Myocyte (in vitro differentiated cells): ENCODE measurements around the gene PCMT1. TPM values are rescaled to one million over a fixed set of nuclear protein-coding genes. Genes with fewer than 3 reads are reported as not detected.
"Not testable (repeated sequence)": the region's sequence is repeated elsewhere in the genome, so short reads cannot be mapped to it uniquely, and the experiment has no call there.

Experiments
- DNase-seq: peaks from one replicate; pipeline ENCODE4 v3.0.0-alpha.2; 2012; ENCODE audit warnings: low read depth
- polyA plus RNA-seq: library from polyadenylated mRNA; unstranded; fragments of >200 nt; gene quantifications from one replicate; pipeline ENCODE4 v1.2.1, GENCODE V29; 2012; ENCODE audit warnings: missing spikeins
- total RNA-seq: library from RNA; depleted of rRNA; stranded (reverse); fragments of >200 nt; gene quantifications from 2 replicates; pipeline ENCODE4 v1.2.3, GENCODE V29; 2014

PCMT1 gene
- total RNA-seq: 114 and 213 TPM in 2 replicates
- 96.1 TPM for polyA plus RNA-seq

DNA sequence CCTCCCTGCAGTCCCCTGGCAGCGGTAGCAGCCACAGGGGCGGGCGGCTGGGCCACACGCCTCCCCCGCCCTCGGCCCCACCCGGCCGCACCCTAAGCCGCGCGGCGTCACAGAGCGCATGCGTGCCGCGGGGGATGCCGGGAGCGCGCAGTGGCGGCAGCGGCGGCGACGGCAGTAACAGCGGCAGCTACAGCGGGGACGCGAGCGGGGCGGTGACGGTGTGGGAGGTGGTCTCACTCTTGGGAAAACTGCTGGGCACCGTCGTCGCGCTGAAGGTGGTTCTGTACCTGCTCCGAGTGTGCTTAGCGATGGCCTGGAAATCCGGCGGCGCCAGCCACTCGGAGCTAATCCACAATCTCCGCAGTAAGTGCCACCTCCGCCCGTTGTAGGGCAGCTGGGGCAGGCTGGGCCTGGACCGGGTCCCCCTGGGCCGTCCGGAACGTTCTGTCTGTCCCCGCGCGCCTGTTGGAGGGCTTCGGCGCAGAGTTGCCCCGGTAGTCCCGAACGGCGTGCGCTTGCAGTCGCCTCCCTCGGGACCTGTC, at the start of gene PCMT1:
Gene PCMT1, plus strand, starts transcription at position 148 of the 542 bp plus-strand sequence. Its CDS starts 161 bp downstream, at position 309.
- peak; percentile 95 for DNase-seq

GRCh38 chr6:149701714-149702113, 47.8 kb upstream of the PCMT1 start:
- no peak for DNase-seq

- DNase-seq: no peak
Observed at GRCh38 chr6:149711711-149712110, 37.8 kb upstream of the PCMT1 start.

- no peak for DNase-seq
Observed at GRCh38 chr6:149714442-149714841, 35.1 kb upstream of the PCMT1 start.

DNA sequence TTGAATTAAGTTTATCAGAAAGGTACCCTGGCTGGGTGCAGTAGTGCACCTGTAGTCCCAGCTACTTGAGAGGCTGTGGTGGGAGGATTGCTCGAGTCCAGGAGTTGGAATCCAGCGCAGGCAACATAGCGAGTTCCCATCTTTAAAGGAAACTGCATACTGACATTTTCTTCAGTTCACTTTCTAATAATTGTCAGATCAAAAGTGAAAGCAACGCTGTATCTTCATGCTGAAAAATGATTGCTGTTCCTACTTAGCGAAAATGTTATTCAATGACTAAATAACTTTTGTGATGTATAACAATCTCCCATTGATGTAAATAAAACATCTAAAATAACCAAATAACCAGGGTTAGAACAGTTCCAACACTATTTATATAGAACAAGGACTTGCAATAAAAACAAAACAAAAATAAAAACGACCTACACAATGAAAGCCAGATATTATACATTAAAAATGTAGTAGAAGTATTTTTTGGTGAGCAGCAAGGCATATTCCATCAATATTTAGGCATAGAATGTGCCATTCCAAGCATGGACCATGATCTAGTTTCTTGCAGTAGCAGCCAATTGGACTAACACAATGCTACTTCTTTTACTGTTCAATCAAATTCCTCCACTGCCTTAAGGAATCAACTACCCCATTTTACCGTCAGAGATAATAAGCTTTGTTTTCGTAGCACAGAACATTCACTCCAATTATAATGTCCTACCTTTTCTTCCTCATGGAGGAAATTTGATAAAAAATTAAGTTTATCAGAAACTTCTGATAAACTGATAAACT, 33.2 kb upstream of the PCMT1 start:
- no peak for DNase-seq

DNA sequence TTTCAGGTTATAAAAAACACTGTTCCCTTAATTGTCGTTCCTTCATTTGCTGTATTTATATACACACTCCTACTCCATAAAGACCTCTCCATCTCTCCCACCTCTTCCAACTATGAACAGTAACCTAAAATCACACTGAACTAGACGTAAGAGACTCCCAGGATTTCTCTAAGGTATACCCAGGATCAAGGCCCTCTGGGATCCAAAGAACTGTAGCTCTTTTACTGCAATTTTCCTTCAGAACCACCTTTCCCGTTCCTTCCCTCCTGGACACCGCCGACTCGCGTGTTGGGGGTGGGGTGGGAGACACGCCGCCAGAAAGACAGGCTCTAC, 32.3 kb upstream of the PCMT1 start:
- no peak for DNase-seq

DNA sequence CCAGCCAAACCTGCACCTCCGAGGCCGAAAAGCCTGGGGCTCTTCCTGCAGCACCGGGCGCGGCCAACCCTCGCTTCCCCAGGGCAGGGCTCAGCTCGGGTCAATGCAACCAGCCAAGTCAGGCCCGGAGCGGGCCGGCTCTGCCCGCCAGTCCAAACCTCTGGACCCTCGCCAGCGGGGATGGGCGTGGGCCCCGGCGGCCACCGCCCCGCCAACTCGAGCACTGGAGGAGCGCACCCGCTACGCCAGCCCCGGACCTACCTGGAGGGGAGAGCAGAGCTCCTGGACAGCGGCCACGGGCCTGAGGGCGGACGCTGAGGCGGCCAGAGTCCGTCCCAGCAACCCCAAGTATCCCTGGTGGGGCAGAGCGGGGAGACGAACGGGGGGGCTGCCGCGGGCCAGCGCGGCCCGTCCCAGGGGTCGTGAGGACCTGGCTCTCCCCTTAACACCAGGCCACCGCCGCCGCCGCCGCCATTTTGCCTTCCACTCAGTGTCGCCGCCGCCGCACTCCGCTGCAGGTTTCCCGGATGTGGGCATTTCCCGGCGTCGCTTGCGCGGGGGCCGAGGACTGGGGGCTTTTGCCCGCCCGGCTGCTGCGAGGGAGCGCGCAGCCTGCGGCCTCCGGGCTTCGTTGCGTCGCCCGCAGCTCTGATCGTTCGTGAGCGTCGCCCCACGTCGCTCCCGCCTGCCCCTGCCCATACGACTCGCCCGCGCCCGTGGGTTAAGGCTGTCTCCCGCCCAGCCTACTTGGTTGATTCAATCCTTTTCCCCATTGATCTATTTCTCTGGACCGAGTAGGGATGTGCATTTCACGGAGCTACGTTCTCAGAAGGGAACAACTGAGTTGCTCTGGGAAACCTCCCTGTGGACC, 31.7 kb upstream of the PCMT1 start, which contains the start of gene LATS1:
Gene LATS1, minus strand, starts transcription at position 514 of the 871 bp plus-strand sequence. CDS start 15,975 bp downstream, outside the sequence.
- DNase-seq: peak; percentile 90

DNA sequence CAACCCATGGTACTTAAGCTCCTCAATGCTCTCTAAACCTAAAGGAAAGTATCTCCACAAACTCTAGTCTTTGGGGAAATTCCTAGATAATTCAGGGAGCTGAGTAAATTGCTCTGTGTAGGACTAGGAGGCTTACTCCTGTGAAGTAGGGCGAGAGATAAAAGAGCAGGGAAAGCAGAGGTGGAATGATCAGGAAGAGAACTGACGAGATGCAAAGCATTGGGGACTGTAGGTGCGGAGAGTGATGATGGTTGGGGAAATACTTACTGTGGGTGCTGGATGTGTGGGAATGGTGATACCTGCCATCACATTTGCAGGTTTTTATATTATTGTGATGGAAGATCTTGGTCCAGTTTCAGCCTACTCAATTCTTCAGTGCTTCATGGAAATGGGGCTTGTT, 30.0 kb upstream of the PCMT1 start:
- no peak for DNase-seq

- DNase-seq: no peak
Observed at GRCh38 chr6:149723262-149723661, 26.3 kb upstream of the PCMT1 start.

DNA sequence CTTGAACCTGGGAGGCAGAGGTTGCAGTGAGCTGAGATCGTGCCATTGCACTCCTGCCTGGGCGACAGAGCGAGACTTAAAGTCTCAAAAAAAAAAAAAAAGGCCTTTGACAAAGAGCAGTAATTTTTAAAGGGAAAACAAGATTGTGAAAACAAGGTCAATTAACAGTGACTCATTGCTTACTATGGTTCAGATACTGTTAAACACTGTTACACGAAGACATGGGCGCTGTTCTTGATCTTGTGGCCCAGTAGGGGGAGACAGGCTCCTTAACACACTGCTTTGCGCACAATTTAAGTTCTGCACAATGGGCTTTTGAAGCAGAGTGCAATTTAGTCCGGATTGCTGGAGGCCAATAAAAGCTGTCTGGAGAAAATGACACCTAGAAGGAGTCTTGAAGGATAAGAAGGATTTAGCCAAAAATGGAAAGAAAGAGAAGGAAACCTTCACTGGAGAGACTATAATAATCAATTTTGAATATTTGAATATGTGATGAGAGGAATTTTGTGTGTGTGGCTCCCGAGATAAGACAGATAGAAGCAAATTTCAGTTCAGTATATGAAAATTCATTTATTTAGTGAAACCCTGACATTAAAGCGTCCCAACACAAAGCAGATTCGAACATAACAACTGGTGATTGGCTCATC, 25.6 kb upstream of the PCMT1 start:
- peak; percentile 43 for DNase-seq

GRCh38 chr6:149725785-149726184, 23.8 kb upstream of the PCMT1 start:
- no peak for DNase-seq

DNA sequence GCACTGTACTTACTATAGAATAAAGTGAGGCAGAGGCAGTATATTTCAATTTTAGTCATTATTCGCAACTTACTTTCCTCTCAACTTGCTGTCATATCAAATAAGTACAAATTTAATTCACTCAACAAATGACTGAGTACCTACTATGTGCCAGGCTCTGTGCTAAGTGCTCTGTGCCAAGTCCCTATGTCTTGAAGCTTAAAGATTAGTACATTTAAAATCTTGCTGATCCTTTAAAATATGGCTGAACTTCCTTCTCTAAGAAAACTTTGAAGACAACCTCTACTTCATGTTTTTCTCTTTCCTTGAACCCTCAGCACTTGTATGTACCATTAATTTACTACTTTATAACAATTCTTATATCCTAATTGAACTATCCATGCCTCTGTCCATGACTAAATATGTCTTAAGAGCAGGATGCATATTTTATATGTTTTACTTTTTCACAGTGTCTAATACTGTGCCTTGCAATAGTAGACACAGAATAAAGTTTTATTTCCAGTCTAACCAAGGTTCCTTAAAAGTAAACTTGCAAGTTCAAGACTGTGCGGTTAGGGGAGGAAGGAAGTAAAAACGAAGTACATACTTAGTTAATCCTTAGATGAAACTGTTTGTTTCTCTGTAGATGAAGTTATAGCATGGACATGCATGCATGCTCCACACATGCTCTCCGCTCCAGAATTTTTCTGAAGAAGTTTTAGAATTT, 21.6 kb upstream of the PCMT1 start:
- DNase-seq: no peak

DNA sequence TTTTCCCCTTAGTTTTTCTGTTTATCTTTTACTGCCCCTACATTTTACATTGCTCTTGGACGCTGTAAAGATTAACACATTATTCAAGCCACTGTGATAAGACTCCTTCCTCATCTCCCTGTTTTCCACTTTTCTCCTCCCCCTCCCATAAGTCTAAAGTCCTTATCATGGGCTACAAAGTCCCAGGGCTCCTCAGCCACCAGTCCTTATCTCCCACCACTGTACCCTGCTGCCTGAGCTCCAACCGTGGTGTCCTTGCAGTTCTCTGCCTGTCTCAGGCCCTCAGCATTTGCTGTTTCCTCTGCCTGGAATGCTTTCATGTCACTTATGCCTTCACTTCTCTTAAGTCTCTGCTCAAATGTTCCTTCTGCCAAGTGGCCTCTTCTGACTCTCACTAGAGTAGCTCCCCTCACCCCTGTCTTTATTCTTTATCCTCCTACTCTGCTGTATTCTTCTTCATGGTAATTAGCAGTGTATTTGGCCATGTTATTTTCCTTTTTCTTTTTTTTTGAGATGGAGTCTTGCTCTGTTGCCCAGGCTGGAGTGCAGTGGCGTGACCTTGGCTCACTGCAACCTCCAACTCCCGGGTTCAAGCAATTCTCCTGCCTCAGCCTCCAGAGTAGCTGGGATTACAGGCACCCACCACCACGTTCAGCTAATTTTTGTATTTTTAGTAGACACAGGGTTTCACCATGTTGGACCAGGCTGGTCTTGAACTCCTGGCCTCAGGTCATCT, 20.9 kb upstream of the PCMT1 start:
- DNase-seq: no peak

DNA sequence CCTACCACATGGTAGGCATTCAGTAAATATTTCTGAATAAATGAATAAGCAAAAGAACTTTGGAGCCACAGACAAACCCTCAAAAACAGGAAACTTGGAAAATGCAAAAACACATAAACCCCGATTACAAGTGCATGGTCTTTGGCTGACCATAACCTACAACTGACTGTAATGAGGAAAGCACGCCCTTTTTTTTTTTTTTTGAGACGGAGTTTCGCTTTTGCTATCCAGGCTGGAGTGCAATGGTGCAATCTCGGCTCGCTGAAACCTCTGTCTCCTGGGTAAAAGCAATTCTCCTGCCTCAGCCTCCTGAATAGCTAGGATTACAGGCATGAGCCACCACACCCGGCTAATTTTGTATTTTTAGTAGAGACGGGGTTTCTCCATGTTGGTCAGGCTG, 19.7 kb upstream of the PCMT1 start:
- DNase-seq: no peak

DNA sequence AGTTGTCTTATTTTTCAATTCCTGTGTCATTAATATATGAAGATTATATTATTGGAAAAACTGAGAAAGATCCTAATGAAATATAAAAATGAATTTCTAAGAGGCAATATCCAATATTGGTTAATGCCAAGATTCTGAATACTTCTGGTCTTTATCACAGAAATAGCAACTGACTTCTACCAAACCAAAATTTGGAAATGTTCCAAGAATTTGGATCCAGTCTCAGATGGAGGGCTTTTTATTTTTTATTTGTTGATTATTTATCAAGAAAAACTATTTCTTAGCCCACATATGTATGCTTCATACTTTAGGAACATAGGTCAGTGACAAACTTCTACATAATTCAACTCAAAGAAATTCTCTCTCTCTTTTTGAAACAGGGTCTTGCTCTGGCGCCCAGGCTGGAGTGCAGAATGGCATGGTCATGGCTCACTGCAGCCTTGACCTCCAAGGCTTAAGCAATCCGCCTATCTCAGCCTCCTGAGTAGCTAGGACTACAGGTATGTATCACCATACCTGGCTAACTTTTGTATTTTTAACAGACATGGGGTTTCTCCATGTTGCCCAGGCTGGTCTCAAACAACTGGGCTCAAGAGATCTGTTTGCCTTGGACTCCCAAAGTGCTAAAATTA, 16.3 kb upstream of the PCMT1 start:
- DNase-seq: no peak

DNA sequence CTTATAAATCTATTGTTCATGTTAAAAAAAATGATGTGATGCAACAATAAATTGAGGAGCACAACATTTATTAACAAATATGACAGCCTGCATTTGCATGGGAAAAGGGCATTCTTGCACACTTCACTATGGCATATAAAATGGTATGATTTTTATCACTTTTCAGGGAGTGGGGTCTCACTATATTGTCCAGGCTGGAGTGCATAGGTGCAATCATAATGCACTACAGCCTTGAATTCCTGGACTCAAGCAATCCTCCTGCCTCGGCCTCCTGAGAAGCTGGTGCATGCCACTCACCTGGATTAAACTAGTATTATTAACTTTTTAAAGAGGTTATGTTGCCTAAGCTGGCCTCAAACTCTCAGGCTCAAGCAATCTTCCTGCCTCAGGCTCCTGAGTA, 14.6 kb upstream of the PCMT1 start:
- no peak for DNase-seq

- DNase-seq: not testable (repeated sequence)
Observed at GRCh38 chr6:149745252-149745651, 4.3 kb upstream of the PCMT1 start.

- peak; percentile 97 for DNase-seq
Observed at GRCh38 chr6:149746147-149746946, 3.2 kb upstream of the PCMT1 start, which contains the start of gene NUP43. Gene NUP43, minus strand, starts transcription at chr6:149746529. Its CDS starts 34 bp downstream, at chr6:149746495.
